22Rv1 (cell line): Measurements from ENCODE around the gene KRT33A.

Experiments used
- H3K27ac ChIP-seq: fragments of 450-650 bp; 2 replicates; pipeline ENCODE4 v1.5.1; 2017
- CTCF ChIP-seq: fragments of 450-650 bp; IDR thresholded peaks from 2 replicates; pipeline ENCODE4 v1.5.1; 2017; ENCODE audit warnings: mild to moderate bottlenecking
- ZFX ChIP-seq: fragments of 450-650 bp; IDR thresholded peaks from 2 replicates; pipeline ENCODE4 v1.6.1; 2017; ENCODE audit warnings: antibody characterized with exemption, borderline replicate concordance

Gene KRT33A

GRCh38 chr17:41304091-41304490 lies 46.5 kb downstream of the KRT33A start:
- H3K27ac ChIP-seq = no peak overlapping the region
- TF ChIP-seq CTCF (no peak), ZFX (no peak)

GRCh38 chr17:41302981-41303380 lies 47.6 kb downstream of the KRT33A start:
- TF ChIP-seq CTCF = no peak
- no peak for TF ChIP-seq ZFX
- H3K27ac ChIP-seq = no peak overlapping the region

GRCh38 chr17:41301916-41302901 lies 48.4 kb downstream of the KRT33A start, which contains the start of gene KRTAP29-1:
Gene KRTAP29-1 (minus strand): TSS chr17:41302851. CDS start chr17:41302851, 0 bp downstream.
- TF ChIP-seq CTCF (no peak), ZFX (no peak)
- H3K27ac ChIP-seq = no peak within 1 kb of the TSS

GRCh38 chr17:41301204-41301790 lies 49.3 kb downstream of the KRT33A start:
- TF ChIP-seq CTCF (no peak), ZFX (no peak)

GRCh38 chr17:41298458-41299135 lies 52.0 kb downstream of the KRT33A start:
- no peak for TF ChIP-seq ZFX
- no peak for TF ChIP-seq CTCF
- H3K27ac ChIP-seq = no peak overlapping the region

More at GRCh38 chr17:41301204-41301790, 49.3 kb downstream of the KRT33A start:
- H3K27ac ChIP-seq = no peak overlapping the region

- no peak overlapping the region for H3K27ac ChIP-seq
- TF ChIP-seq CTCF (no peak), ZFX (no peak)
These were observed 53.8 kb downstream of the KRT33A start for GRCh38 chr17:41296846-41297245.
